Natural killer cell (primary cell): ENCODE results near the gene PSME4. TPM values are rescaled to one million over a fixed set of nuclear protein-coding genes. Genes with fewer than 3 reads are reported as not detected.

Experiments
- ATAC-seq, 3 donors: fragments of 150-1000 bp in 2 of 3; fragments of 200-7000 bp in 1 of 3; cut with Tn5 transposase; 1 replicate in 1 of 3; 2 replicates in 2 of 3; pipeline ENCODE4 v1.10.0; 2021; ENCODE audit warnings: mild to moderate bottlenecking in 2 of 3, moderate library complexity in 2 of 3
- DNase-seq, 2 donors: peaks; one replicate each; pipeline versions ENCODE4 v3.0.0 to v3.0.0-alpha.2; 2013 to 2021; ENCODE audit warnings: mixed read lengths in 1 of 2
- H3K27ac ChIP-seq: one replicate; pipeline ENCODE4 v1.5.1; 2013; ENCODE audit warnings: mild to moderate bottlenecking, low read length
- H3K27me3 ChIP-seq: one replicate; pipeline ENCODE4 v1.6.1; 2013; ENCODE audit warnings: low read length; ENCODE audit not compliant: control insufficient read depth, insufficient read depth
- H3K36me3 ChIP-seq: one replicate; pipeline ENCODE4 v1.6.1; 2013; ENCODE audit warnings: low read length; ENCODE audit not compliant: control insufficient read depth, insufficient read depth
- H3K4me1 ChIP-seq: one replicate; pipeline ENCODE4 v1.6.1; 2013; ENCODE audit warnings: low read length; ENCODE audit not compliant: control insufficient read depth, insufficient read depth
- H3K4me3 ChIP-seq: one replicate; pipeline ENCODE4 v1.5.1; 2013; ENCODE audit warnings: low read length
- H3K9me3 ChIP-seq: one replicate; pipeline ENCODE4 v1.6.1; 2013; ENCODE audit warnings: low read length; ENCODE audit not compliant: control insufficient read depth, insufficient read depth
- H3K27ac Mint-ChIP-seq, 2 donors: one replicate each; pipeline ENCODE4 v1.8.0; 2022; ENCODE audit warnings: mild to moderate bottlenecking in 2 of 2, mixed read lengths in 2 of 2, moderate library complexity in 1 of 2
- H3K27me3 Mint-ChIP-seq, 2 donors: one replicate each; pipeline ENCODE4 v1.8.0; 2022; ENCODE audit warnings: low read depth in 2 of 2, mixed read lengths in 2 of 2
- H3K36me3 Mint-ChIP-seq: one replicate; pipeline ENCODE4 v1.8.0; 2022; ENCODE audit warnings: mixed read lengths
- H3K4me1 Mint-ChIP-seq, 2 donors: one replicate each; pipeline ENCODE4 v1.8.0; 2022; ENCODE audit warnings: mixed read lengths in 2 of 2
- H3K4me3 Mint-ChIP-seq: one replicate; pipeline ENCODE4 v1.8.0; 2022; ENCODE audit warnings: mild to moderate bottlenecking, moderate library complexity, mixed read lengths
- H3K9me3 Mint-ChIP-seq, 2 donors: one replicate each; pipeline ENCODE4 v1.8.0; 2022; ENCODE audit warnings: mixed read lengths in 2 of 2
- WGBS: methylation state at CpG from one replicate; pipeline ENCODE4 v1.1.7; 2013; ENCODE audit warnings: missing lambda C conversion rate; ENCODE audit not compliant: insufficient coverage; 5-methylcytosine and 5-hydroxymethylcytosine counted together
- intact Hi-C: fragments of 100-400 bp; cut with micrococcal nuclease; formaldehyde crosslinking; loops from one replicate; pipeline ENCODE4 v1.14.2; 2022
- total RNA-seq, 4 donors: library from RNA; stranded (reverse); fragments of 120-200 nt in 1 of 4; gene quantifications; one replicate each; pipeline versions ENCODE4 v1.2.3 to v1.2.4, GENCODE V29; 2013 to 2022
- TF ChIP-seq, protein P1 (sequence below): fragments of 200-600 bp; IDR thresholded peaks from one replicate; pipeline ENCODE4 v1.8.0; 2022; ENCODE audit warnings: antibody characterized with exemption

The PSME4 gene
- total RNA-seq, 3 donors from 2014 or later (not counting 1 experiment from before 2014, with no cell fraction given) = 140 to 149 (median 141) TPM

DNA sequence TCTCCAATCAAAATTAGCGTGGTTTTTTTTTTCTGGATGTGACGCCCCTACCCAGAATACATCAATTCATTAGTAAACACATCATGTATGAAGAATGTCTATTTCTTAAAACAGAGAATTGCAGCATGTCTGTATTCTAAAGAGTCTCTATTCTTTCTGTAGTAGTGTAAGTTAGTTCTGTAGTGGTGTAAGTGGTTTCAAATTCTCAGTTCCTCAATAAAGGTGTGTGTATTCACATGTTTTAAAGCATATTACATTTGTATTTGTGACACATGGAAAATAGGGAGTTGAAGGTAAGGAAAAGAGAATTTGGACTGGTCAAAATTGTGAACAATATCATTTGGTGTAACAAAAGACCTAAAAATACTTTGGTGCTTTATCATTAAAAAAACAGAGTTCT is 103.0 kb downstream of the PSME4 start:
- Histone ChIP-seq H3K4me3 (no peak overlapping the region), H3K4me1 (no peaks in the 10 kb centered on the region), H3K27ac (no peak overlapping the region), H3K9me3 (no peaks in the 10 kb centered on the region), H3K27me3 (no peaks in the 10 kb centered on the region), H3K36me3 (peaks cover 52% of the 10 kb centered on the region)
- intact Hi-C loops = no loop called here
- Mint-ChIP-seq H3K36me3 (peaks cover 25% of the 10 kb centered on the region), H3K9me3 (no peaks in the 10 kb centered on the region), H3K4me1 (peaks cover 0 to 6% of the 10 kb centered on the region in 2 donors), H3K27me3 (no peaks in the 10 kb centered on the region), H3K4me3 (no peak overlapping the region), H3K27ac (no peak overlapping the region)
- TF ChIP-seq, protein P1, sequence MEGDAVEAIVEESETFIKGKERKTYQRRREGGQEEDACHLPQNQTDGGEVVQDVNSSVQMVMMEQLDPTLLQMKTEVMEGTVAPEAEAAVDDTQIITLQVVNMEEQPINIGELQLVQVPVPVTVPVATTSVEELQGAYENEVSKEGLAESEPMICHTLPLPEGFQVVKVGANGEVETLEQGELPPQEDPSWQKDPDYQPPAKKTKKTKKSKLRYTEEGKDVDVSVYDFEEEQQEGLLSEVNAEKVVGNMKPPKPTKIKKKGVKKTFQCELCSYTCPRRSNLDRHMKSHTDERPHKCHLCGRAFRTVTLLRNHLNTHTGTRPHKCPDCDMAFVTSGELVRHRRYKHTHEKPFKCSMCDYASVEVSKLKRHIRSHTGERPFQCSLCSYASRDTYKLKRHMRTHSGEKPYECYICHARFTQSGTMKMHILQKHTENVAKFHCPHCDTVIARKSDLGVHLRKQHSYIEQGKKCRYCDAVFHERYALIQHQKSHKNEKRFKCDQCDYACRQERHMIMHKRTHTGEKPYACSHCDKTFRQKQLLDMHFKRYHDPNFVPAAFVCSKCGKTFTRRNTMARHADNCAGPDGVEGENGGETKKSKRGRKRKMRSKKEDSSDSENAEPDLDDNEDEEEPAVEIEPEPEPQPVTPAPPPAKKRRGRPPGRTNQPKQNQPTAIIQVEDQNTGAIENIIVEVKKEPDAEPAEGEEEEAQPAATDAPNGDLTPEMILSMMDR = no peak
- no peak for ATAC-seq
- WGBS = no CpG with 5 or more reads among the region's 2 CpGs
- DNase-seq = no peak

- peaks cover 48% of the 10 kb centered on the region for H3K36me3 ChIP-seq
- Mint-ChIP-seq H3K27ac (no peak overlapping the region), H3K36me3 (peaks cover 25% of the 10 kb centered on the region), H3K27me3 (no peaks in the 10 kb centered on the region), H3K9me3 (no peaks in the 10 kb centered on the region), H3K4me1 (peaks cover 0 to 10% of the 10 kb centered on the region in 2 donors), H3K4me3 (no peak overlapping the region)
- no peaks in the 10 kb centered on the region for H3K9me3 ChIP-seq
- ATAC-seq (no peak), DNase-seq (no peak)
- no peaks in the 10 kb centered on the region for H3K4me1 ChIP-seq
- no peak overlapping the region for H3K4me3 ChIP-seq
- WGBS = 96% methylated on average over 5 of the region's 5 CpGs
- TF ChIP-seq, protein P1 = no peak
- no peaks in the 10 kb centered on the region for H3K27me3 ChIP-seq
- intact Hi-C loops = no loop called here
- H3K27ac ChIP-seq = no peak overlapping the region
Measured at GRCh38 chr2:53867169-53867568, 103.6 kb downstream of the PSME4 start.

GRCh38 chr2:53865962-53866361 is 104.8 kb downstream of the PSME4 start:
- Histone ChIP-seq H3K36me3 (peaks cover 44% of the 10 kb centered on the region), H3K4me1 (no peaks in the 10 kb centered on the region), H3K27ac (no peak overlapping the region), H3K4me3 (no peak overlapping the region), H3K27me3 (no peaks in the 10 kb centered on the region), H3K9me3 (no peaks in the 10 kb centered on the region)
- WGBS = 100% methylated on average over 3 of the region's 5 CpGs
- H3K27ac Mint-ChIP-seq = no peak overlapping the region
- TF ChIP-seq, protein P1 = no peak
- no peaks in the 10 kb centered on the region for H3K27me3 Mint-ChIP-seq
- H3K4me3 Mint-ChIP-seq = no peak overlapping the region
- no peak for DNase-seq
- peaks cover 25% of the 10 kb centered on the region for H3K36me3 Mint-ChIP-seq
- no peaks in the 10 kb centered on the region for H3K9me3 Mint-ChIP-seq
- H3K4me1 Mint-ChIP-seq = peaks cover 0 to 10% of the 10 kb centered on the region in 2 donors
- no peak for ATAC-seq
- intact Hi-C loops = no loop called here

- peaks cover 45% of the 10 kb centered on the region for H3K36me3 ChIP-seq
- H3K27ac ChIP-seq = no peak overlapping the region
- TF ChIP-seq, protein P1 = no peak
- H3K27ac Mint-ChIP-seq = peak overlapping the region in 1 of 2 donors; percentile 9
- H3K9me3 ChIP-seq = no peaks in the 10 kb centered on the region
- intact Hi-C loops = no loop called here
- H3K4me3 ChIP-seq = no peak overlapping the region
- no peaks in the 10 kb centered on the region for H3K27me3 Mint-ChIP-seq
- ATAC-seq = no peak
- H3K9me3 Mint-ChIP-seq = no peaks in the 10 kb centered on the region
- WGBS = 97% methylated on average over 2 of the region's 2 CpGs
- no peaks in the 10 kb centered on the region for H3K4me1 ChIP-seq
- H3K4me1 Mint-ChIP-seq = peaks cover 0 to 10% of the 10 kb centered on the region in 2 donors
- H3K36me3 Mint-ChIP-seq = peaks cover 25% of the 10 kb centered on the region
- DNase-seq = no peak
- no peaks in the 10 kb centered on the region for H3K27me3 ChIP-seq
- no peak overlapping the region for H3K4me3 Mint-ChIP-seq
Measured at GRCh38 chr2:53865264-53865663, 105.5 kb downstream of the PSME4 start.
